Measurements from ENCODE around the gene RAVER1. TPM values are rescaled to one million over a fixed set of nuclear protein-coding genes. Genes with fewer than 3 reads are reported as not detected.

RAVER1 gene
- total RNA-seq, 1 donor from 2014 or later = 6.4 TPM

DNA sequence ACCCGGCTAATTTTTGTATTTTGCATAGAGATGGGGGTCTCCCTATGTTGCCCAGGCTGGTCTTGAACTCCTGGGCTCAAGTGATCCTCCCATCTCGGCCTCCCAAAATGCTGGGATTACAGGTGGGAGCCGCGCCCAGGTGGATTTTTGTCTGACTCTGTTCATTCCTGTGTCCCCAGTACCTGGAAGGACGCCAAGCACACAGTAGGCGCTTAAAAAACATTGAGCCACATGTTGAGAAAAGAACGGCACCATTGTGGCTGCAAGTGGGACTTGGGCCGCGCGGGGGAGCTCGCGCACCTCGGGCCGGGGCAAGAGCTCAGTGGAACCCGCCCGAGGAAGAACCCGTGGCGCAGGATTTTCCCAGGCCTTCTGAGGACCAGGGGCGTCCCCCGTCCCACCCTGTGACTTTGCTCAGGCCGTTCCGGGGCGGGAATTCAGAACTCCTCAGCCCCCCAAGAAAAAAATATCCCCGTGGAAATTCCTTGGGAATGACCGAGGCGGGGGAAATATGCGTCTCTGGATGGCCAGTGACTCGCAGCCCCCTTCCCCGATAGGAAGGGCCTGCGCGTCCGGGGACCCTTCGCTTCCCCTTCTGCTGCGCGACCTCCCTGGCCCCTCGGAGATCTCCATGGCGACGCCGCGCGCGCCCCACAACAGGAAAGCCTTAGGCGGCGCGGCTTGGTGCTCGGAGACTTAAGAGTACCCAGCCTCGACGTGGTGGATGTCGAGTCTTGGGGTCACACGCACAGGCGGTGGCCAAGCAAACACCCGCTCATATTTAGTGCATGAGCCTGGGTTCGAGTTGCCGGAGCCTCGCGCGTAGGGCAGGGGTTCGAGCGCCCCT is 63.8 kb downstream of the RAVER1 start:
- DNase-seq = peak; percentile 70

DNA sequence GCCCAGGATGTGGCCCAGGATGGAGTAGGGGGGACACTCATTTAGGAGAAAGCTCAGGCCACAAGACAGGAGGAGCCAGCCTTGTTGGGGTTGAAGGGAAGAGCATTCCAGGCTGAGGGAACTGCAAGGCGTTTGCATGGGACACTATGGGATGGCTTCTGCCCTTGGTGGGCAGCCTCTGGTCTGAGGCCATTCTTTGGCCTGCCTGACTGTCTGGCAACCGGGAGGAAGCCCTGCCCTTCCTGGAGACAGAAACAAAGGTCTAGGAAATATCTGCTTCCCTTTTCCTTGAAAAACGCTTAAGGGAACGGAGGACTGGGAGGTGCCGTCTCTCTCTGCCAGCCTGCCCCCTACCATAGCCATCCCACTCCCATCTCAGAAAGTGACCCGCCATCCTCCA is 65.3 kb downstream of the RAVER1 start:
- no peak for DNase-seq

DNA sequence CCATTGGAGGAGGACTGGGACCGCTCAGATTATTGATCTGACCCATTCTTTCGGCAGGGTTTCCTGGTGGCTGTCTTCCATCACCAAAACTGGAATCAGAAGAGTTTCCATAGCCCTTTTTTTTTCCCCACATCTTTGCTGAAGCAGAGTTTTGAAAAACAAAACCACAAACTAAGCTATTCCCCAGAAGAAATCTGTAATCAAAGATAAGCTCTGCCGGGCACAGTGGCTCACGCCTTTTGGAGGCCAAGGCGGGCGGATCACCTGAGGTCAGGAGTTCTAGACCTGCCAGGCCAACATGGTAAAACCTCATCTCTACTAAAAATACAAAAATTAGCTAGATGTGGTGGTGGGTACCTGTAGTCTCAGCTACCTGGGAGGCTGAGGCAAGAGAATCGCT is 66.6 kb downstream of the RAVER1 start:
- DNase-seq = no peak

Small RNA genes lying within 50 kb of the gene (small RNA-seq; reads per million reads assigned to genes)
- not detected for gene AC011511.1 (ENCODE audit: low replicate concordance)
- not detected for gene AC011511.4 (ENCODE audit: low replicate concordance)

Other genes starting within 250 kb of the RAVER1 start
- gene SHFL, start 247.2 kb downstream of the RAVER1 start, total RNA-seq = 9.6 TPM
- gene ANGPTL6, start 230.9 kb downstream of the RAVER1 start, total RNA-seq = 0.99 TPM
- gene PPAN, start 227.2 kb downstream of the RAVER1 start, total RNA-seq = 15.7 TPM
- gene P2RY11, start 221.8 kb downstream of the RAVER1 start, total RNA-seq = 3.0 TPM
- gene EIF3G, start 213.6 kb downstream of the RAVER1 start, total RNA-seq = 151 TPM
- 43.0 TPM for gene DNMT1, start 138.6 kb downstream of the RAVER1 start, total RNA-seq
- gene S1PR2, start 102.2 kb downstream of the RAVER1 start, total RNA-seq = 12.6 TPM
- gene MRPL4, start 81.3 kb downstream of the RAVER1 start, total RNA-seq = 13.6 TPM
- gene ICAM1, start 62.4 kb downstream of the RAVER1 start, total RNA-seq = 11.3 TPM
- 1.1 TPM for gene ICAM4, start 46.6 kb downstream of the RAVER1 start, total RNA-seq
- 0.10 TPM for gene ICAM5, start 43.6 kb downstream of the RAVER1 start, total RNA-seq
- 1.3 TPM for gene ZGLP1, start 23.7 kb downstream of the RAVER1 start, total RNA-seq
- 7.1 TPM for gene FDX2, start 17.5 kb downstream of the RAVER1 start, total RNA-seq
- gene ICAM3, start 6.1 kb upstream of the RAVER1 start, total RNA-seq = 9.4 TPM
- gene TYK2, start 47.0 kb upstream of the RAVER1 start, total RNA-seq = 63.6 TPM
- 80.6 TPM for gene CDC37, start 70.0 kb upstream of the RAVER1 start, total RNA-seq
- 2.4 TPM for gene PDE4A, start 87.0 kb upstream of the RAVER1 start, total RNA-seq
- gene KEAP1, start 169.8 kb upstream of the RAVER1 start, total RNA-seq = 32.8 TPM
- gene S1PR5, start 183.9 kb upstream of the RAVER1 start, total RNA-seq = 6.6 TPM
- gene ATG4D, start 210.4 kb upstream of the RAVER1 start, total RNA-seq = 11.1 TPM
- 12.0 TPM for gene KRI1, start 232.5 kb upstream of the RAVER1 start, total RNA-seq
- 17.2 TPM for gene CDKN2D, start 235.4 kb upstream of the RAVER1 start, total RNA-seq

Data from skin of body (tissue), 3 donors.